H9 (cell line): ENCODE measurements around the gene LETMD1. TPM values are rescaled to one million over a fixed set of nuclear protein-coding genes. Genes with fewer than 3 reads are reported as not detected.
A peak's percentile ranks its signal among the peaks of the same experiment; 100 is the strongest.

Source experiments
- DNase-seq: peaks from one replicate; pipeline ENCODE4 v3.0.0-alpha.2; 2017
- H2AFZ ChIP-seq: one replicate; pipeline ENCODE4 v1.6.1; 2013; ENCODE audit warnings: mild to moderate bottlenecking, low read length, control low read depth, moderate library complexity
- H2AK5ac ChIP-seq: 2 replicates; pipeline ENCODE4 v1.6.1; 2013; ENCODE audit warnings: low read length, control low read depth, mixed read lengths; ENCODE audit not compliant: insufficient read length
- H2BK120ac ChIP-seq: one replicate; pipeline ENCODE4 v1.6.1; 2013; ENCODE audit warnings: low read depth, mild to moderate bottlenecking, low read length, control low read depth, inconsistent platforms; ENCODE audit not compliant: poor library complexity, severe bottlenecking
- H2BK12ac ChIP-seq: 2 replicates; pipeline ENCODE4 v1.6.1; 2013; ENCODE audit warnings: low read length, control low read depth, mixed read lengths, low read depth; ENCODE audit not compliant: insufficient read length
- H2BK15ac ChIP-seq: 2 replicates; pipeline ENCODE4 v1.6.1; 2013; ENCODE audit warnings: low read depth, low read length, control low read depth
- H2BK20ac ChIP-seq: one replicate; pipeline ENCODE4 v1.6.1; 2013; ENCODE audit warnings: low read depth, mild to moderate bottlenecking, low read length, control low read depth, inconsistent platforms; ENCODE audit not compliant: poor library complexity, severe bottlenecking
- H2BK5ac ChIP-seq: 2 replicates; pipeline ENCODE4 v1.6.1; 2013; ENCODE audit warnings: low read length, control low read depth, mixed read lengths; ENCODE audit not compliant: insufficient read length
- H3K14ac ChIP-seq: 2 replicates; pipeline ENCODE4 v1.6.1; 2013; ENCODE audit warnings: low read length, control low read depth; ENCODE audit not compliant: insufficient read depth
- H3K18ac ChIP-seq: 2 replicates; pipeline ENCODE4 v1.6.1; 2013; ENCODE audit warnings: low read depth, mild to moderate bottlenecking, mixed read lengths, low read length, control low read depth; ENCODE audit not compliant: insufficient read length
- H3K23ac ChIP-seq: 2 replicates; pipeline ENCODE4 v1.6.1; 2013; ENCODE audit warnings: low read length, control low read depth, mixed read lengths, low read depth; ENCODE audit not compliant: insufficient read length
- H3K23me2 ChIP-seq: 2 replicates; pipeline ENCODE4 v1.6.1; 2013; ENCODE audit warnings: low read depth, mild to moderate bottlenecking, mixed read lengths, low read length, control low read depth; ENCODE audit not compliant: insufficient read length, poor library complexity, severe bottlenecking
- H3K27ac ChIP-seq: 2 replicates; pipeline ENCODE4 v1.5.1; 2013; ENCODE audit warnings: low read length, control low read depth, mixed read lengths, low read depth; ENCODE audit not compliant: insufficient read length
- H3K27me3 ChIP-seq: 2 replicates; pipeline ENCODE4 v1.6.1; 2013; ENCODE audit warnings: low read length, control low read depth, inconsistent platforms; ENCODE audit not compliant: insufficient read depth
- H3K4ac ChIP-seq: 2 replicates; pipeline ENCODE4 v1.6.1; 2013; ENCODE audit warnings: low read depth, mild to moderate bottlenecking, control low read depth, inconsistent platforms, low read length, moderate library complexity
- H3K4me1 ChIP-seq: 2 replicates; pipeline ENCODE4 v1.6.1; 2013; ENCODE audit warnings: low read length, control low read depth, inconsistent platforms; ENCODE audit not compliant: insufficient read depth
- H3K4me2 ChIP-seq: 2 replicates; pipeline ENCODE4 v1.6.1; 2013; ENCODE audit warnings: low read length, control low read depth, mixed read lengths; ENCODE audit not compliant: insufficient read length, insufficient read depth
- H3K56ac ChIP-seq: 2 replicates; pipeline ENCODE4 v1.6.1; 2013; ENCODE audit warnings: low read depth, mild to moderate bottlenecking, mixed read lengths, low read length, control low read depth; ENCODE audit not compliant: insufficient read length
- H3K79me1 ChIP-seq: 2 replicates; pipeline ENCODE4 v1.6.1; 2013; ENCODE audit warnings: low read depth, mild to moderate bottlenecking, moderate library complexity, low read length, control low read depth, inconsistent platforms; ENCODE audit not compliant: insufficient read depth, poor library complexity, severe bottlenecking
- H3K79me2 ChIP-seq: 2 replicates; pipeline ENCODE4 v1.6.1; 2013; ENCODE audit warnings: low read length, control low read depth, inconsistent platforms; ENCODE audit not compliant: insufficient read depth
- H3K9ac ChIP-seq: 2 replicates; pipeline ENCODE4 v1.6.1; 2013; ENCODE audit warnings: low read length, control low read depth, mixed read lengths; ENCODE audit not compliant: insufficient read length; ENCODE audit errors: extremely low read depth
- H3K9me3 ChIP-seq: one replicate; pipeline ENCODE4 v1.6.1; 2013; ENCODE audit warnings: low read depth, low read length, inconsistent platforms; ENCODE audit not compliant: control insufficient read depth
- H3T11ph ChIP-seq: one replicate; pipeline ENCODE4 v1.6.1; 2013; ENCODE audit warnings: mild to moderate bottlenecking, low read length, control low read depth, inconsistent platforms
- H4K20me1 ChIP-seq: one replicate; pipeline ENCODE4 v1.6.1; 2013; ENCODE audit not compliant: control insufficient read depth, insufficient read length, insufficient read depth
- H4K5ac ChIP-seq: 2 replicates; pipeline ENCODE4 v1.6.1; 2013; ENCODE audit warnings: low read depth, mild to moderate bottlenecking, mixed read lengths, low read length, control low read depth; ENCODE audit not compliant: insufficient read length
- H4K8ac ChIP-seq: replicated peaks from 2 replicates; pipeline ENCODE4 v1.6.1; 2013; ENCODE audit warnings: low read length, control low read depth, mixed read lengths, low read depth; ENCODE audit not compliant: insufficient read length
- H4K91ac ChIP-seq: 2 replicates; pipeline ENCODE4 v1.6.1; 2013; ENCODE audit warnings: low read depth, mild to moderate bottlenecking, moderate library complexity, mixed read lengths, low read length, control low read depth; ENCODE audit not compliant: insufficient read length
- H3K27ac Mint-ChIP-seq, 3 experiments: 2 replicates in 2 of 3; 3 replicates in 1 of 3; pipeline ENCODE4 v1.8.0; 2020 to 2021; ENCODE audit warnings: mixed read lengths in 3 of 3, mild to moderate bottlenecking in 1 of 3, moderate library complexity in 1 of 3
- H3K27me3 Mint-ChIP-seq: 2 replicates; pipeline ENCODE4 v1.8.0; 2021; ENCODE audit warnings: low read depth, mild to moderate bottlenecking, moderate library complexity, mixed read lengths
- H3K36me3 Mint-ChIP-seq, 3 experiments: 2 replicates in 2 of 3; 3 replicates in 1 of 3; pipeline ENCODE4 v1.8.0; 2020 to 2021; ENCODE audit warnings: low read depth in 3 of 3, mixed read lengths in 3 of 3; ENCODE audit not compliant: insufficient read depth in 1 of 3
- H3K4me1 Mint-ChIP-seq, 2 experiments: 2 replicates each; pipeline ENCODE4 v1.8.0; 2020; ENCODE audit warnings: mixed read lengths in 2 of 2
- H3K4me3 Mint-ChIP-seq, 2 experiments: 2 replicates in 1 of 2; 3 replicates in 1 of 2; pipeline ENCODE4 v1.8.0; 2020 to 2021; ENCODE audit warnings: mild to moderate bottlenecking in 2 of 2, mixed read lengths in 2 of 2, moderate library complexity in 1 of 2
- H3K9me3 Mint-ChIP-seq, 2 experiments: 2 replicates in 1 of 2; 3 replicates in 1 of 2; pipeline ENCODE4 v1.8.0; 2020; ENCODE audit warnings: mild to moderate bottlenecking in 2 of 2, mixed read lengths in 2 of 2, moderate library complexity in 1 of 2
- WGBS: extraction: QIAGEN DNeasy Blood & Tissue Kit; methylation state at CpG from one replicate; pipeline ENCODE4 v1.1.7; 2013; ENCODE audit warnings: missing lambda C conversion rate, low lambda C conversion rate, mixed read lengths; ENCODE audit not compliant: insufficient read length; ENCODE audit errors: extremely low coverage; 5-methylcytosine and 5-hydroxymethylcytosine counted together
- total RNA-seq: library from RNA; stranded (reverse); gene quantifications from 2 replicates; pipeline ENCODE4 v1.2.1, GENCODE V29; 2021
- TF ChIP-seq, protein P1 (sequence below): fragments of 200-600 bp; sonication (generic); conservative IDR thresholded peaks from 3 replicates; pipeline ENCODE4 v1.8.0; 2021; ENCODE audit warnings: antibody characterized with exemption, mild to moderate bottlenecking

The LETMD1 gene
- total RNA-seq, 1 experiment from 2014 or later: 34.9 TPM

DNA sequence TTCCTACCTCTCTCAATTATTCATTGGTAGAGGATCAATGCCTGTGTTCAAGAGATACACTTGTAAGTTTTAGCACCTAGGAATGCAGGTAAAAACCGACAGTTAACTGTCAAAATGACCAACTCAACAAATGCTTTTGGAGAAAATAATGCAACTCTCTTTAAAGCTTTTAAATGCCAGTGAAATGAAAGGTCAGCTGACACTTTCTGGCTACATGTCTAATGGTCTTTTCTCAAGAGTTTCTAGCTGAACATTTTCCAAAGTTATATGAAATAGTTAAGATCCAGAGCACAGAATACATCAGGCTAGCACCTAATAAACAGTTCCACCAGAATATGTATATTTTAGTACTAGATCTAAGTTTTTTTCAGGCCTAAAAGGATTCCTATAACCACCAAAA lies 33.3 kb downstream of the LETMD1 start:
- peaks cover 0 to 2% of the 10 kb centered on the region in 2 experiments; a peak in 2 of 5 replicates for H3K9me3 Mint-ChIP-seq

More for the DNA sequence above, 33.3 kb downstream of the LETMD1 start:
- no peak overlapping the region for H3K27ac Mint-ChIP-seq
- no peak overlapping the region for H2BK15ac ChIP-seq
- H3K23me2 ChIP-seq: peaks cover 8% of the 10 kb centered on the region
- H3T11ph ChIP-seq: no peak overlapping the region
- H3K4ac ChIP-seq: no peak overlapping the region
- H3K56ac ChIP-seq: no peak overlapping the region
- H2BK5ac ChIP-seq: no peak overlapping the region
- WGBS: no CpG with 5 or more reads among the region's 1 CpG
- H3K79me1 ChIP-seq: peaks cover 11% of the 10 kb centered on the region
- no peak overlapping the region for H2BK12ac ChIP-seq
- peak overlapping the region; percentile 87 for H3K4me2 ChIP-seq
- H2AK5ac ChIP-seq: no peak overlapping the region
- no peak overlapping the region for H2BK20ac ChIP-seq
- H3K9ac ChIP-seq: no peak overlapping the region
- peak overlapping the region; percentile 93 to 98 for H3K4me3 Mint-ChIP-seq
- H3K27me3 ChIP-seq: no peaks in the 10 kb centered on the region
- H2AFZ ChIP-seq: no peak overlapping the region
- H3K27ac ChIP-seq: no peak overlapping the region
- peaks cover 10 to 24% (median 14%) of the 10 kb centered on the region in 3 experiments; a peak in 6 of 7 replicates for H3K36me3 Mint-ChIP-seq
- no peaks in the 10 kb centered on the region for H4K20me1 ChIP-seq
- no peak overlapping the region for H4K8ac ChIP-seq
- H4K5ac ChIP-seq: no peak overlapping the region
- no peak overlapping the region for H3K14ac ChIP-seq
- no peaks in the 10 kb centered on the region for H3K9me3 ChIP-seq
- TF ChIP-seq, protein P1, sequence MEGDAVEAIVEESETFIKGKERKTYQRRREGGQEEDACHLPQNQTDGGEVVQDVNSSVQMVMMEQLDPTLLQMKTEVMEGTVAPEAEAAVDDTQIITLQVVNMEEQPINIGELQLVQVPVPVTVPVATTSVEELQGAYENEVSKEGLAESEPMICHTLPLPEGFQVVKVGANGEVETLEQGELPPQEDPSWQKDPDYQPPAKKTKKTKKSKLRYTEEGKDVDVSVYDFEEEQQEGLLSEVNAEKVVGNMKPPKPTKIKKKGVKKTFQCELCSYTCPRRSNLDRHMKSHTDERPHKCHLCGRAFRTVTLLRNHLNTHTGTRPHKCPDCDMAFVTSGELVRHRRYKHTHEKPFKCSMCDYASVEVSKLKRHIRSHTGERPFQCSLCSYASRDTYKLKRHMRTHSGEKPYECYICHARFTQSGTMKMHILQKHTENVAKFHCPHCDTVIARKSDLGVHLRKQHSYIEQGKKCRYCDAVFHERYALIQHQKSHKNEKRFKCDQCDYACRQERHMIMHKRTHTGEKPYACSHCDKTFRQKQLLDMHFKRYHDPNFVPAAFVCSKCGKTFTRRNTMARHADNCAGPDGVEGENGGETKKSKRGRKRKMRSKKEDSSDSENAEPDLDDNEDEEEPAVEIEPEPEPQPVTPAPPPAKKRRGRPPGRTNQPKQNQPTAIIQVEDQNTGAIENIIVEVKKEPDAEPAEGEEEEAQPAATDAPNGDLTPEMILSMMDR: no peak
- peaks cover 20 to 24% of the 10 kb centered on the region in 2 experiments for H3K4me1 Mint-ChIP-seq
- H4K91ac ChIP-seq: no peak overlapping the region
- H3K23ac ChIP-seq: no peak overlapping the region
- DNase-seq: no peak
- no peak overlapping the region for H2BK120ac ChIP-seq
- H3K79me2 ChIP-seq: peaks cover 9% of the 10 kb centered on the region; the same call in 1 of the 2 replicates
- H3K4me1 ChIP-seq: peaks cover 2% of the 10 kb centered on the region; the same call in 1 of the 2 replicates
- no peaks in the 10 kb centered on the region for H3K27me3 Mint-ChIP-seq
- no peak overlapping the region for H3K18ac ChIP-seq
